CD4-positive, alpha-beta T cell (primary cell): ENCODE data around the gene VWA1. TPM values are rescaled to one million over a fixed set of nuclear protein-coding genes. Genes with fewer than 3 reads are reported as not detected.
"Not testable (repeated sequence)": the region's sequence is repeated elsewhere in the genome, so short reads cannot be mapped to it uniquely, and the experiment has no call there.

Experiments used
- ATAC-seq: fragments of 200-7000 bp; cut with Tn5 transposase; one replicate; pipeline ENCODE4 v1.10.0; 2022; ENCODE audit warnings: mild to moderate bottlenecking; ENCODE audit not compliant: poor library complexity
- CTCF ChIA-PET: fragments of 350-600 bp; sonication (Branson Sonifier 250); formaldehyde crosslinking; loops from one replicate; lab custom pipeline; 2021; ENCODE audit warnings: antibody characterized with exemption, inconsistent platforms; lab: Charles Lee
- POLR2A ChIA-PET: fragments of 350-600 bp; sonication (Branson Sonifier 250); formaldehyde crosslinking; loops from one replicate; lab custom pipeline; 2021; ENCODE audit warnings: antibody characterized with exemption, inconsistent platforms; lab: Charles Lee
- DNase-seq, 14 experiments: peaks; one replicate each; pipeline ENCODE4 v3.0.0-alpha.2; 2013 to 2020; ENCODE audit warnings: mixed read lengths in 2 of 14
- H3K27ac ChIP-seq, 2 donors: one replicate each; pipeline versions ENCODE4 v1.5.1 to v1.7.0; 2013; ENCODE audit warnings: low read length in 2 of 2, low read depth in 1 of 2, mild to moderate bottlenecking in 1 of 2
- H3K27me3 ChIP-seq, 2 experiments: 1 replicate in 1 of 2; 2 replicates in 1 of 2; pipeline versions ENCODE4 v1.6.1 to v1.7.0; 2013; ENCODE audit warnings: low read length in 2 of 2, control low read depth in 1 of 2, mild to moderate bottlenecking in 1 of 2, moderate library complexity in 1 of 2; ENCODE audit not compliant: insufficient read depth in 2 of 2, control insufficient read depth in 1 of 2
- H3K36me3 ChIP-seq: one replicate; pipeline ENCODE4 v1.6.1; 2013; ENCODE audit warnings: low read length, control low read depth; ENCODE audit not compliant: insufficient read depth
- H3K4me1 ChIP-seq: one replicate; pipeline ENCODE4 v1.6.1; 2013; ENCODE audit warnings: low read length, control low read depth; ENCODE audit not compliant: insufficient read depth
- H3K4me3 ChIP-seq: one replicate; pipeline ENCODE4 v1.5.1; 2013; ENCODE audit warnings: mild to moderate bottlenecking, low read length, moderate library complexity
- H3K9me3 ChIP-seq, 2 experiments: 1 replicate in 1 of 2; 2 replicates in 1 of 2; pipeline versions ENCODE4 v1.6.1 to v1.7.0; 2013; ENCODE audit warnings: low read length in 2 of 2, mild to moderate bottlenecking in 2 of 2, control low read depth in 1 of 2, moderate library complexity in 1 of 2; ENCODE audit not compliant: control insufficient read depth in 1 of 2, insufficient read depth in 1 of 2
- H3K27ac Mint-ChIP-seq: one replicate; pipeline ENCODE4 v1.8.0; 2020; ENCODE audit warnings: mixed read lengths
- H3K27me3 Mint-ChIP-seq: one replicate; pipeline ENCODE4 v1.8.0; 2021; ENCODE audit warnings: mixed read lengths
- H3K36me3 Mint-ChIP-seq: one replicate; pipeline ENCODE4 v1.8.0; 2021; ENCODE audit warnings: low read depth, mixed read lengths
- H3K4me1 Mint-ChIP-seq: one replicate; pipeline ENCODE4 v1.8.0; 2021; ENCODE audit warnings: low read depth, mixed read lengths
- H3K4me3 Mint-ChIP-seq: one replicate; pipeline ENCODE4 v1.8.0; 2020; ENCODE audit warnings: mild to moderate bottlenecking, mixed read lengths
- H3K9me3 Mint-ChIP-seq: one replicate; pipeline ENCODE4 v1.8.0; 2020; ENCODE audit warnings: mixed read lengths
- intact Hi-C, 2 experiments: fragments of 100-400 bp; cut with DNase I in 1 of 2; cut with micrococcal nuclease in 1 of 2; formaldehyde crosslinking; loops; one replicate each; pipeline versions ENCODE4 v1.15.1 to v1.9.0; 2023 to 2025; cut with DNase I, micrococcal nuclease
- total RNA-seq, 174 experiments: library from RNA in 2 of 174; stranded (reverse) in 2 of 174; gene quantifications; one replicate each; pipeline ENCODE4 v1.2.3 and lab custom pipeline; 2021 to 2026
- TF ChIP-seq, protein P1 (sequence below): fragments of 200-600 bp; IDR thresholded peaks from one replicate; pipeline ENCODE4 v1.8.0; 2022; ENCODE audit warnings: antibody characterized with exemption, mild to moderate bottlenecking

The VWA1 gene
- total RNA-seq, 2 experiments from 2014 or later, result not detected

DNA sequence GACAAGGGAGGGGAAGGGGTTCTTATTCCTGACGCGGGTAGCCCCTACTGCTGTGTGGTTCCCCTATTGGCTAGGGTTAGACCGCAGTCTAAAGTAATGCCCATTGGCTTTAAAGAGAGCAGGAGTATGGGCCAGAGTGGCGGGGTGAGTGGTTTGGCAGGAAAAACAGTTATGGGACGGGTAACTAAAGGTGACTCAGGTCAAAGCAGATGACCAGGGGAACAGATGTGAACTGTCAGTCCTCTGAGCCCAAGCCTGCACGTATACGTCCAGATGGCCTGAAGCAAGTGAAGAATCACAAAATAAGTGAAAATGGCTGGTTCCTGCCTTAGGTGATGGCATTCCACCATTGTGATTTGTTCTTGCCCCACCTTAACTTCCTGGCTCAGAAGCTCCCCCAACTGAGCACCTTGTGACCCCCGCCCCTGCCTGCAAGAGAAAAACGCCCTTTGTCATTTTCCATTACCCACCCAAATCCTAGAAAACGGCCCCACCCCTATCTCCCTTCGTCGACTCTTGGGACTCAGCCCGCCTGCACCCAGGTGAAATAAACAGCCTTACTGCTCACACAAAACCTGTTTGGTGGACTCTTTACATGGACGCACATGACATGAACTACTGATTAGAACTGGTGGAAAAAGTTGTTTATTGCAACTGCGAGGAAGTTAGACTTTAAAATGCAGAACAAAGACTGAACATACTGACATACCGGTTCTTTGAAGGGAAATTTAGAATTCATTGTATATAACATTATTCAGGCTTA is 35.3 kb downstream of the VWA1 start:
- H3K4me3 ChIP-seq, result peak overlapping the region; percentile 71
- no peaks in the 10 kb centered on the region for H3K9me3 Mint-ChIP-seq
- H3K4me1 Mint-ChIP-seq, result peaks cover 26% of the 10 kb centered on the region
- peak overlapping the region; percentile 95 for H3K4me3 Mint-ChIP-seq
- no peaks in the 10 kb centered on the region for H3K27me3 ChIP-seq
- H3K36me3 Mint-ChIP-seq, result no peaks in the 10 kb centered on the region
- ChIA-PET POLR2A (no interaction called here), CTCF (no interaction called here)
- H3K36me3 ChIP-seq, result no peaks in the 10 kb centered on the region
- H3K27me3 Mint-ChIP-seq, result no peaks in the 10 kb centered on the region
- peaks cover 27% of the 10 kb centered on the region for H3K4me1 ChIP-seq
- peak overlapping the region; percentile 37 to 67 for H3K27ac ChIP-seq
- TF ChIP-seq, protein P1, sequence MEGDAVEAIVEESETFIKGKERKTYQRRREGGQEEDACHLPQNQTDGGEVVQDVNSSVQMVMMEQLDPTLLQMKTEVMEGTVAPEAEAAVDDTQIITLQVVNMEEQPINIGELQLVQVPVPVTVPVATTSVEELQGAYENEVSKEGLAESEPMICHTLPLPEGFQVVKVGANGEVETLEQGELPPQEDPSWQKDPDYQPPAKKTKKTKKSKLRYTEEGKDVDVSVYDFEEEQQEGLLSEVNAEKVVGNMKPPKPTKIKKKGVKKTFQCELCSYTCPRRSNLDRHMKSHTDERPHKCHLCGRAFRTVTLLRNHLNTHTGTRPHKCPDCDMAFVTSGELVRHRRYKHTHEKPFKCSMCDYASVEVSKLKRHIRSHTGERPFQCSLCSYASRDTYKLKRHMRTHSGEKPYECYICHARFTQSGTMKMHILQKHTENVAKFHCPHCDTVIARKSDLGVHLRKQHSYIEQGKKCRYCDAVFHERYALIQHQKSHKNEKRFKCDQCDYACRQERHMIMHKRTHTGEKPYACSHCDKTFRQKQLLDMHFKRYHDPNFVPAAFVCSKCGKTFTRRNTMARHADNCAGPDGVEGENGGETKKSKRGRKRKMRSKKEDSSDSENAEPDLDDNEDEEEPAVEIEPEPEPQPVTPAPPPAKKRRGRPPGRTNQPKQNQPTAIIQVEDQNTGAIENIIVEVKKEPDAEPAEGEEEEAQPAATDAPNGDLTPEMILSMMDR, result no peak
- DNase-seq (peak in 1 of 14 experiments; percentile 20), ATAC-seq (peak; percentile 28)
- H3K27ac Mint-ChIP-seq, result peak overlapping the region; percentile 87
- no peaks in the 10 kb centered on the region for H3K9me3 ChIP-seq
- intact Hi-C loops, result loop anchor here in 1 of 2 experiments (2.0 kb wide), 2 partner anchors 40 to 104 kb away; partner anchors contain the start of gene SSU72

DNA sequence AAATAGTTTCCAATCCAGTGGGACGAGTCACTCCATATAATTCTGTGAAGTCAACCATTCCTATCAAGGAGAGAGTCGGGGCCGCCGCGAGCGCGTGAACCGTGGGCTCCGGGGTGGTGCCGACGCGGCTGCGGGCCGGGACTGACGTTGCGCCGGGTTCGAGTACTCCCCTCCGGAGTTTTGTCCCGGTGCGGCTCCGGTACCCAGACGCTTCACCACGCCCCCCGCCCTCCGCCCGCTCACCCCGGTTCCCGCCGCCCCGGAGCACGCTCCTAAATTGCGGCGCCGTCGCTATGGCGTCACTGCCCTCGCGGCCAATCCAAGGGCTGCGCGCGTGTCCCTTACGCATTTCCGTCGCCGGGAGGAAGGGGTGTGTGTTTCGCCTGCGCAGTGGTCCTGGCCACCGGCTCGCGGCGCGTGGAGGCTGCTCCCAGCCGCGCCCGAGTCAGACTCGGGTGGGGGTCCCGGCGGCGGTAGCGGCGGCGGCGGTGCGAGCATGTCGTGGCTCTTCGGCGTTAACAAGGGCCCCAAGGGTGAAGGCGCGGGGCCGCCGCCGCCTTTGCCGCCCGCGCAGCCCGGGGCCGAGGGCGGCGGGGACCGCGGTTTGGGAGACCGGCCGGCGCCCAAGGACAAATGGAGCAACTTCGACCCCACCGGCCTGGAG is 36.0 kb downstream of the VWA1 start, which contains the start of gene ATAD3B:
Gene ATAD3B (plus strand): TSS at position 377 of the 664 bp plus-strand sequence. CDS start 120 bp downstream, at position 497.
- H3K27ac Mint-ChIP-seq, result peak within 1 kb of the TSS; percentile 87

DNA sequence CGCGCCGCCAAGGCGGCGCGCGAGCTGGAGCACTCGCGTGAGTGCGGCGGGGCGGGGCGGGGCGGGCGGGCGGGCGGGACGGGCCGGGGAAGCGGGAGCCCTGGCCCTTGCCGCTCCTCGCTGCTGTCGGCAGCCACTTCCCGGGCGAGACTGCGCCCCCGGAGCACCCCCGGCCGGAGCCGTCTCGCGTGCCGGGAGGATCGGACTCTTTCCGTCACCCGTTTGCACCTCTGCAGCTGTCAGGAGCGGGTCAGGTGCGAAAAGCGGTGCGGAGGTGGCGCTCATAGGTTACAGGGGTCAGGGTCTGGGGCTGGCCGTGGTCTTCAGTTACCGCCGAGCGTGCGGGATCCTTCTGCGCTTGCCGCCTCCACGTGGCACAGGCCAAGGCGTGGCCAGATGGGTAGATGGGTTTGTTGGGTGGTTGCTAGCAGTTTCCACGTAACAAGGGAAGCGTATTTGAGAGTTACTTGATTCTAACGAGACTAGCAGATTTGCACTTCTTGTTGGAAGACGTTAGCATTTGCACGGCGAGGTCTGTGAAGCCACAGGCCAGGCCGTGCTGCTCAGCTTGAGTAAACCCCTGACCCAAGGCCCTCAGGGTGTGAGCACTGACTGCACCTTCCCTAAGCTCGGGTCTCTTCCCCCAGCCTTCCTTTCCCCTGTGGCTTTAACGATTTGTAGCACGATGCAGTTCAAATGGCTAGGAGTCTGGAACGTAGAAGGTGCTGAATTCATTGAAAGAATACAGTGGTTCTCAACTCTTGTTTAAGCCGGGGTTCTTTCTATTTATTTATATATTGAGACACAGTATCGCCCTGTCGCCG is 36.8 kb downstream of the VWA1 start:
- H3K4me1 Mint-ChIP-seq, result peaks cover 26% of the 10 kb centered on the region
- peak overlapping the region; percentile 81 for H3K4me3 Mint-ChIP-seq
- POLR2A ChIA-PET, result not testable (repeated sequence)

More for the DNA sequence above, 36.0 kb downstream of the VWA1 start, which contains the start of gene ATAD3B:
- intact Hi-C loops, result loop anchor here in 1 of 2 experiments (2.0 kb wide), 2 partner anchors 39 to 103 kb away; partner anchors contain the start of gene SSU72
- Mint-ChIP-seq H3K4me1 (peaks cover 26% of the 10 kb centered on the region), H3K4me3 (peak within 1 kb of the TSS; percentile 95), H3K36me3 (no peaks in the 10 kb centered on the region), H3K27me3 (no peaks in the 10 kb centered on the region), H3K9me3 (no peaks in the 10 kb centered on the region)
- Histone ChIP-seq H3K27me3 (no peaks in the 10 kb centered on the region), H3K9me3 (no peaks in the 10 kb centered on the region), H3K27ac (peak within 1 kb of the TSS; percentile 37 to 67), H3K4me3 (peak within 1 kb of the TSS; percentile 71), H3K4me1 (peaks cover 27% of the 10 kb centered on the region), H3K36me3 (no peaks in the 10 kb centered on the region)
- peak; percentile 76 to 95 (median 88) for DNase-seq
- ChIA-PET POLR2A (no interaction called here), CTCF (no interaction called here)
- TF ChIP-seq, protein P1, result no peak
- peak; percentile 92 for ATAC-seq

DNA sequence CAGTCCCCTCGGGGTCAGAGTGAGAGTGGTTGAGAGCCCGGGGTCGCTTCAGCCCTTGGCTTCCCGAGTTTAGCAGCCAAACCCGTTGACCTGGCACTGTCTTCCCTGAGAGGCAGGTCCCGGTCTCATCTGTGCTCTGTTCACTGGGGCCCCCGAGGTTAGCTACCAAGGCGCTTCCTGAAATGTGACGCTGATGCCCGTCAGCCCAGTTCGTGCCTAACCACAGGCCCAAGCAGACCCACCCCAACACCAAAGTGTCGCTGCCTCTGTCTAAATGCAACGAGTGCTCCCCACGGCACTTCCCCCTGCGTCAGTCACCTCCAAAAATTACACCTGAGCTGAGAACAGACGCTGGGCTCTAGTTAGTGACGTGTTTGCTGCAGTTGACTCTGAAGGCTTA is 40.5 kb downstream of the VWA1 start:
- H3K9me3 Mint-ChIP-seq, H3K4me3 Mint-ChIP-seq, H3K27ac Mint-ChIP-seq, H3K27me3 ChIP-seq, H3K9me3 ChIP-seq, H3K27me3 Mint-ChIP-seq, H3K27ac ChIP-seq, ATAC-seq, intact Hi-C loops, POLR2A ChIA-PET, H3K4me3 ChIP-seq, CTCF ChIA-PET: not testable (repeated sequence)
- peaks cover 23% of the 10 kb centered on the region for H3K36me3 ChIP-seq
- Mint-ChIP-seq H3K36me3 (peaks cover 23% of the 10 kb centered on the region), H3K4me1 (peaks cover 20% of the 10 kb centered on the region)
- peaks cover 25% of the 10 kb centered on the region for H3K4me1 ChIP-seq
- peak in 1 of 14 experiments; percentile 60 for DNase-seq

More for the DNA sequence above, 36.8 kb downstream of the VWA1 start:
- H3K36me3 ChIP-seq, H3K27me3 Mint-ChIP-seq, intact Hi-C loops, H3K27me3 ChIP-seq, H3K27ac ChIP-seq, H3K9me3 Mint-ChIP-seq, CTCF ChIA-PET, H3K9me3 ChIP-seq, H3K36me3 Mint-ChIP-seq: not testable (repeated sequence)
- H3K4me1 ChIP-seq, result peaks cover 32% of the 10 kb centered on the region
- peak overlapping the region; percentile 71 for H3K4me3 ChIP-seq
- H3K27ac Mint-ChIP-seq, result peak overlapping the region; percentile 73
- peak; percentile 38 for ATAC-seq
- peak in 4 of 14 experiments; percentile 8 to 55 (median 32) for DNase-seq
